ENCODE measurements around the gene GDF10.

Gene GDF10

GRCh38 chr10:47269294-47269693, 30.7 kb upstream of the GDF10 start:
- TF ChIP-seq EZH2phosphoT487 (IDR thresholded peaks at IDR 0.05; ENCODE audit: borderline replicate concordance): no peak
- peak; percentile 62 for TF ChIP-seq CTCF (conservative IDR thresholded peaks at IDR 0.05; ENCODE audit: low read length)
- no peak overlapping the region for H3K4me2 ChIP-seq (ENCODE audit: low read depth, low read length, poor library complexity, severe bottlenecking)
- H3K4me1 ChIP-seq (ENCODE audit: insufficient read depth, low read length, poor library complexity, severe bottlenecking): peaks cover 27% of the 10 kb centered on the region
- H3K9ac ChIP-seq (ENCODE audit: low read depth, low read length, poor library complexity, severe bottlenecking): no peak overlapping the region
- H3K36me3 ChIP-seq (ENCODE audit: insufficient read depth, low read length): no peaks in the 10 kb centered on the region
- no peaks in the 10 kb centered on the region for H3F3A ChIP-seq (ENCODE audit: low read depth)
- no peak overlapping the region for H2AFZ ChIP-seq (ENCODE audit: low read length)
- H3K79me2 ChIP-seq (ENCODE audit: insufficient read depth, low read length): no peaks in the 10 kb centered on the region
- H4K20me1 ChIP-seq (ENCODE audit: insufficient read depth, low read length, poor library complexity, severe bottlenecking): no peaks in the 10 kb centered on the region
- H3K4me3 ChIP-seq (ENCODE audit: low read length, poor library complexity, severe bottlenecking): no peak overlapping the region
- H3K27me3 ChIP-seq (ENCODE audit: insufficient read depth, low read length, poor library complexity, severe bottlenecking): no peaks in the 10 kb centered on the region
- no peaks in the 10 kb centered on the region for H3K9me2 ChIP-seq (replicated peaks; ENCODE audit: low read depth, low read length)
- H3K9me3 ChIP-seq (ENCODE audit: insufficient read depth, low read depth, low read length): peaks cover 8% of the 10 kb centered on the region; the same call in 1 of the 2 replicates

GRCh38 chr10:47276071-47276470, 23.9 kb upstream of the GDF10 start:
- H3K9ac ChIP-seq (ENCODE audit: low read depth, low read length, poor library complexity, severe bottlenecking): peak overlapping the region; percentile 80
- no peaks in the 10 kb centered on the region for H3K27me3 ChIP-seq (ENCODE audit: insufficient read depth, low read length, poor library complexity, severe bottlenecking)
- H3K79me2 ChIP-seq (ENCODE audit: insufficient read depth, low read length): no peaks in the 10 kb centered on the region
- H3K9me2 ChIP-seq (replicated peaks; ENCODE audit: low read depth, low read length): no peaks in the 10 kb centered on the region
- no peaks in the 10 kb centered on the region for H4K20me1 ChIP-seq (ENCODE audit: insufficient read depth, low read length, poor library complexity, severe bottlenecking)
- peak overlapping the region; percentile 66 for H3K4me2 ChIP-seq (ENCODE audit: low read depth, low read length, poor library complexity, severe bottlenecking)
- TF ChIP-seq EZH2phosphoT487 (IDR thresholded peaks at IDR 0.05; ENCODE audit: borderline replicate concordance): no peak
- no peak for TF ChIP-seq CTCF (conservative IDR thresholded peaks at IDR 0.05; ENCODE audit: low read length)
- peaks cover 47% of the 10 kb centered on the region for H3K4me1 ChIP-seq (ENCODE audit: insufficient read depth, low read length, poor library complexity, severe bottlenecking)
- no peak overlapping the region for H2AFZ ChIP-seq (ENCODE audit: low read length)
- H3F3A ChIP-seq (ENCODE audit: low read depth): no peaks in the 10 kb centered on the region; the same call in 1 of the 2 replicates
- H3K36me3 ChIP-seq (ENCODE audit: insufficient read depth, low read length): no peaks in the 10 kb centered on the region
- peaks cover 8% of the 10 kb centered on the region; the same call in 1 of the 2 replicates for H3K9me3 ChIP-seq (ENCODE audit: insufficient read depth, low read depth, low read length)
- H3K4me3 ChIP-seq (ENCODE audit: low read length, poor library complexity, severe bottlenecking): no peak overlapping the region

GRCh38 chr10:47276576-47277351, 23.2 kb upstream of the GDF10 start:
- Histone ChIP-seq H3K9ac (ENCODE audit: low read depth, low read length, poor library complexity, severe bottlenecking) (peak overlapping the region; percentile 80), H3K4me3 (ENCODE audit: low read length, poor library complexity, severe bottlenecking) (peak overlapping the region; percentile 52), H3K9me3 (ENCODE audit: insufficient read depth, low read depth, low read length) (peaks cover 8% of the 10 kb centered on the region; the same call in 1 of the 2 replicates), H3K79me2 (ENCODE audit: insufficient read depth, low read length) (no peaks in the 10 kb centered on the region), H3K9me2 (replicated peaks; ENCODE audit: low read depth, low read length) (no peaks in the 10 kb centered on the region), H3K4me1 (ENCODE audit: insufficient read depth, low read length, poor library complexity, severe bottlenecking) (peaks cover 52% of the 10 kb centered on the region), H4K20me1 (ENCODE audit: insufficient read depth, low read length, poor library complexity, severe bottlenecking) (no peaks in the 10 kb centered on the region), H3K4me2 (ENCODE audit: low read depth, low read length, poor library complexity, severe bottlenecking) (peak overlapping the region; percentile 66), H3K36me3 (ENCODE audit: insufficient read depth, low read length) (no peaks in the 10 kb centered on the region), H3K27me3 (ENCODE audit: insufficient read depth, low read length, poor library complexity, severe bottlenecking) (no peaks in the 10 kb centered on the region), H2AFZ (ENCODE audit: low read length) (no peak overlapping the region), H3F3A (ENCODE audit: low read depth) (no peaks in the 10 kb centered on the region; the same call in 1 of the 2 replicates)
- no peak for TF ChIP-seq EZH2phosphoT487 (IDR thresholded peaks at IDR 0.05; ENCODE audit: borderline replicate concordance)
- no peak for TF ChIP-seq CTCF (conservative IDR thresholded peaks at IDR 0.05; ENCODE audit: low read length)
